ENCODE results near the gene CSRP1.
"Not testable (repeated sequence)": the region's sequence is repeated elsewhere in the genome, so short reads cannot be mapped to it uniquely, and the experiment has no call there.

The CSRP1 gene

DNA sequence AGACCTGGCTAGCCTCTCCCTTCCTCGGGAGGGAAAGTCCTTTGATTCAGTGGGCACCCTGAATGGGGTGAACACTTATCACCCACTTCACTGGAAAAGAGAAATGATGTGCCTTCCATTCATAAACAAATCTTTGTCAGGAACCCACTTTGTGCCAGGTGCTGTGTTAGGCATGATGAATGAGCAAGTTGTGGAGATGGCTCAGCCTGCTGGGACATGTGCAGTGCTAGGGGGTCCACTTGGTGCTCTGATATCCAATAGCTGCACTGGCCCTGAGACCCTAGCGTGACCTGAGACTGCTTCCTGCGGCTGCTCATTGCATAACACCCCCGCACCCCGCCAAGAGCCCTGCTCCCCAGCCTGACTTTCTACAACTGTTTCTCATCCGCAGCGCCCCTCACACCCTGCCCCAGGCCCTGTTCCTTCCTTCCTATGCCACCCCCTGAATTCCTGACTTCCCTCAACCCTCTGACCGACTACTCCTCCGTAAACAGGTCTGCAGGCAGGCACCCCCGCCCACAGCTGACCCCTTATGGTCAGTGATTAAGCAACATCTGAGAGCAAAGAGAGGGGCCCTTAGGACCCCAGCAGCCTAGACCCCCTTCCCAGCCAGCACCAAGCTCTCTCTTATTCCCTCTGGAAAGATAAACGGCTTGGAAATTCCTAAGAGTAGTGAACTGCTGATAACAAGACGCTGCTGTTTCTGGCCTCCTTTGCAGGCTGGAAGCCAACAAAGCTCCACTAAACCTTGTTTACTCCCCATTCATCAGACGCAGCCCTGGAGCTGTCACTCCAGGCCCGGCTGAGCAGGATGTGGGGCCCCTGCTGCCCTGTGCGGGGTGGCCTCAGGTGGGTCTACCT is 12.9 kb downstream of the CSRP1 start:
- no peak for DNase-seq

DNA sequence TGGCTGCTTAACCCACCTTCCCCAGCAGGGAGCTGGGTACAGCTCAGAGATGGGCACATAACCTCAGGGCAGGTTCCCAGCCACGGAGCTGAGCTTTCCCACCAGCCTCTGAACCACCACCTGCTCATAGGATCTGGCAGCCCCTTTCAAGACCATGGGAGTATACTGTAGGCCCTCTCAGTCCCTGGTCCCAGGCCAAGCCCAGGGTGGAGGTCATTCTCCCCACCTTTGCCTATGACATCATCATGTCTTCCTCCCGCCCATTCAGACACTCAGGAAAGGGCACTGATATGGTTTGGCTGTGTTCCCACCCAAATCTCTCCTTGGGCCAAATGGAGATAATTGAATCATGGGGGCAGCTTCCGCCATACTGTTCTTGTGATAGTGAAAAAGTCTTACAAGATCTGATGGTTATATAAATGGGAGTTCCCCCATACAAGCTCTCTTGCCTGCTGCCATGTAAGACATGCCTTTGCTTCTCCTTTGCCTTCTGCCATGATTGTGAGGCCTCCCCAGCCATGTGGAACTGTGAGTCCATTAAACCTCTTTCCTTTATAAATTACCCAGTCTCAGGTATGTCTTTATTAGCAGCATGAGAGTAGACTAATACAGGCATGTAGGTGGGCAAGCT is 13.8 kb downstream of the CSRP1 start:
- DNase-seq: not testable (repeated sequence)

DNA sequence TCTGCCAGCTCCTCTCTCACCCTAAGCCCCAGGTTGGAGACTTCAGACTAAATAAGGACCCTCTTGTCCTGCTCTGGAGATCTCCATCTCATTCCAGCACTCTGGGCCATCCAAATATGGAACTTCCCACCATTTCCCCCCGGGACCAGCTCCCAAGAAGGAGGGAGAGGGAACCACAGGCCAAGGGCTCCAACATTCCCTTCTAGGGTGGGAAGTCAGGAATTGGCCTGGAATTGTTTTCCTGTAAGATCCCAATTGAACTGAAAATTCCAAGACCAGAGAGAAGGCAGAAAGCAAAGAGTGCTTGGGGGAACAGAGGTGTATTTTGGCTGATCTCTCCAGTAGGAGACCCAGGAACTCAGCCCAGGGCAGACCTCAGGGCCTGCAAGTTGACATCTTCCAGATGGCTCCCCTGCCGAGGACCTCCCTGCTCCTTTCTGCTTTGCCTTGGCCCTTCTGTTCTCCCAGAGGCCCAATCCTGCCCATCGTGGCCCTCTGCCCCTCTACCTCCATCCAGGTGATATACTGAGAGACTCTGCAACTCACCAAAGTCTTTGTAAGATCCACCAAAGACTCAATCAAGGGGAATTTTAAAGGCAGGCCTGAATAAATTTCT is 14.9 kb downstream of the CSRP1 start:
- no peak for DNase-seq

DNA sequence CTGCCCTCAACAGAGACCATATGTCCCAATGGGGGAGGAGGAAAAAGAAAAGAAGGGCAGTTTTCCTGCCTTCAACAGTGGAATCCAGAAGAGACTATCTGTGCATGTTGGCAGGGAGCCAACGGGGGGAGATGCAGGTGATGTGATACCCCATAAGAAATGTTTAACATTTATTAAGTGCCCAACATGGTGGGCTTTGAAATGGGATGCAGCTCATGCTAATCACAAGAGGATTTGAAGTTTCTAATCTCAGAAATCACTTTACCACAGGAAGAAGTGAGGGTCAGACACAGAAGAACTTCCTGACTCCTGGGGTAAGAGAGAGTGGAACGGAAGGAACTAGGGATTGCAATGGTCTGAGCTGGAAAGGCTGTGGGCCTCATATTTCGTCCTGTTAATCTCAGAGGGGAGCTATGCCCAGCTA is 16.2 kb downstream of the CSRP1 start:
- DNase-seq: no peak

DNA sequence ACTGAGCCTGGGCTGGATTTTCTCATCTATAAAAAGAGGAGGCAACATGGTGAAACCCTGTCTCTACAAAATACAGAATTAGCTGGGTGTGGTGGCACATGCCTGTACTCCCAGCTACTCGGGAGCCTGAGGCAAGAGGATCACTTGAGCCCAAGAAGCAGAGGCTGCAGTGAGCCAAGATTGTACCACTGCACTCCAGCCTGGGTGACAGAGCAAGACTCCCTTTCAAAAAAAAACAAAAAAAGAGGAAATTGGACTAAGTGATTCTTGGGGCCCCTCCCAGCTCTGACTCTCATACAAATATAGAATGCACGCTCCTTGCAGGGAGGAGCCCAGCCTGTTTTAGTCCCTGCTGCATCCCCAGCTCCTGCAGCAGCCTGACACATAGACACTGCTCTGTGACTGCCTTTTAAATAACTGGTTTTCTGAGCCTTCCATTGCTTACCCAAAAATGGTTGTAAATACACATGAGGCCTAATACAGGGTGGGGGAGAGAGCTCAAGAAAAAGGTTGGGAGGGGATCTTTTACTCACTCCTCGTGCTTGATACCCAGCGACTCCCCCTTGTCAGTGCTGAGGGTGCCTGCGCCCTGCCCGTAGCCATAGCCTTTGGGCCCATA is 17.2 kb downstream of the CSRP1 start:
- no peak for DNase-seq

DNA sequence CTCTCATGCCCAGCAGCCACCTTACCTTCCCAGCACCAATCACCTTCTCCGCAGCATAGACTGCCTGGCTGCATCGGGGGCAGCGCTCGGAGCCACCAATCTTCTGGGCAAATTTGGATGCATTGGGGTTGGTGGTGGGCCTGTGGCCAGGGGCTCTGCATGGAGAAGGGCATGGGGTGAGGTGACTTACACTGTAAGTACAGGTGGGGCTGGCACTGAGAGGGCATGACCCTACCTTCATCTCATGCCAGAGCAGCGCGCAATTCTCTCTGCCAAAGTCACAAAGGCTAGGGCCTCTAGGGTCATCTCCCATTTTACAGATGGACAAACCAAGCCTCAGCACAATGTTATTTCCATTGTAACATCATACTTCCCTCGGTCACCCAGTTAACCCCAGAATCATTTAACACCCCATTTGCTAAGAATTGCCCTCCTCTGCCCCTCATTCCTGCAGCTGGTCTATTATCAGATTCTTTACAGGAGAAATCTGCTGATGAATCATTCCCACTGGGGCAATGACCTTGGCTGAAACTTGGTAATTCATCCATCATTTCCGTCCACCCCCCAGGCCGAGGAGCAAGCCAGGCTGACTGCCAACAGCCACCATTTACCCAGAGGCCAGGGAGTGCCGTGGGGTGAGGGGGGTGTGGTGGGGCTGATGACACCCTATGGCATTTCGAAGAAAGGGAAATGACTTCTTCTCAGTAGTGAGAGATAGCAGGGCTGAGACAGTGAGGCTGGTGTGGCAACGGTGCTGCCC is 17.9 kb downstream of the CSRP1 start:
- DNase-seq: no peak

DNA sequence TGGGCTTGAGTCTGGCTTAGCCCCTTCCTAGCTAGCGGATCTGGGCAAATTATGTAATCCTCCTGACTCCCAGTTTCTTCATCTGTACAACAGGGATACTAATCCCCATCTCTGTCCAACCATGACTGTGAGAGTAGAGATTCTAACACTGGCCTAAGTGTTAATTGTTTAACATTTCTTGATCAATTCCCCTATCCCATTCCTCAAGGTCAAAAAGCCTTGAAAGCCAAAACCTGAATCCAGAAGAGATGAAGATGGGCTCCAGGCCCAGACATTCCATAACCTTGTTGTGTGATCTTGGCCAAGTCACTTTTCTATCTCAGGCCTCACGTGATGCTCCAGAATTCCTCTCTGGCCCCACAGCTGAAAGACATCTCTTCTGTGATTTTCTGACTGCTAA is 19.2 kb downstream of the CSRP1 start:
- no peak for DNase-seq

DNA sequence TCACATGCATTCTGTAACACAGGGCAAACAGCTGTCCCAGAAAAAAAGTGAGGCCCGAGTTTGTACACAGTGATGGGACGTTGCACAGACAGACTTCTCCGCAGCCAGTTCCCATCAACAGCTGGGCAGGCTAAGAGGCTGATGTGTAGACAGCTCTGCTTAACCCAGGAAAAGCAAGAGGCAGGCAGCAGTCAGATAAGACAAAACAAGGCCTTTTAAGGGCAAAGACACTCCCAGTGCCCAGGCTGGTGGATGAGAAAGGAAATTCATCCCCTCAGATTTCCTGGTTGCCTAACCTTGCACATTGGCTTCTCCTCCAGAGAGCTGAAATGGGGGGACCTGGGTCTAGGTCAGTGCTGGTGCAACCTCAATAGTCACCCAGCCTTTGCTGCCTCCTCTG is 20.7 kb downstream of the CSRP1 start:
- DNase-seq: no peak

DNA sequence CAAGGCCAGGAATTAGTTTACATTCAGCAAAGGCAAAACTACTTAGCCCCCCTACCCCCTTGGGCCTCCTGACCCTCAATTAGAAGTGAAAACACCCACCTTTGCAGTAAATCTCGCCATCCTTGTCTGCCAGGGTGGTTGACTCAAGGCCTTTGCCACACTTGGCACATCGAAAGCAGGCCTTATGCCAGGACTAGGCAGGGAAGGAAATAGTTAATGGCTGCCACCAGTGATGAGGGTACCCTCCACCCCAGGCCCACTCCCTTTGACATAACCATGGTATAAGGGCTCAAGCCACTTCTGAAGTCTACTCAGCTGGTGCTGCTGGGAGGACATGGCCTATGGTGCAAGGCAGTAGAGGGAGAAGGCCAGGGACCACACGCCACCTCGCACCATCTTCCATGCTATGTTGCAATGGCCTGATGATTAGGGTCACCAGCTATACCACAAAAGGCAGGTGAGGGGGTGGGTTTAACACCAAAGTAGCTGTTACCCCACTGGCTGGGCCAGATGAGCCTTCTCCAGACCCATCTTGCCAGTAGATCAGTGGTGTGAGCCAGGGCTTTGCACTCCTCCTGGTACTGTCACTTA is 21.6 kb downstream of the CSRP1 start:
- DNase-seq: no peak

DNA sequence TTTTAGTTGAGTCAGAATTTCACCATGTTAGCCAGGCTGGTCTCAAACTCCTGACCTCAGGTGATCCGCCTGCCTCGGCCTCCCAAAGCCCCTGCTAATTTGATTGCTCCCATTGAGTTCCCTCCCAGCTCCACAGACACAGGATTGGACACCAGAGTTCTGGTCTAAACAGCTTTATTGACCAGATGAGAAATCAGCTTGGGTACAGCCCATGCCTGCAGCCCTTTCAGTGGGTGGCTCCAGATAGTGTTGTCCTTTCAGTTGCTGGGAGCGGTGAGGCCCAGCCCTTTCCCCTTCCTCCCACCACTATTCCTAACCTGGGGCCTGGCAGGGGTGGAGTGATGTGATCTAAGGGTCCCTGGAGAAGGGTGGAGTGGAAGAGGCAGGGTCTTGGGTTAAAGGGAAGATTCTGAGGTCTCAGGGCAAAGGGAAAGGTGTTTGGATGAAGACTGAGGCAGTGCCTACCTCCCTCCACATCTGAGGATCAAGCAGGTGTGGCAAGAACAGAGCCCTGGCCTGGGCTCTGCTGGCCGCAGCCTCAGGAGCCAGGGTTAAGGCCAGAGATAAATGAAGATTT is 23.5 kb downstream of the CSRP1 start:
- DNase-seq: no peak

DNA sequence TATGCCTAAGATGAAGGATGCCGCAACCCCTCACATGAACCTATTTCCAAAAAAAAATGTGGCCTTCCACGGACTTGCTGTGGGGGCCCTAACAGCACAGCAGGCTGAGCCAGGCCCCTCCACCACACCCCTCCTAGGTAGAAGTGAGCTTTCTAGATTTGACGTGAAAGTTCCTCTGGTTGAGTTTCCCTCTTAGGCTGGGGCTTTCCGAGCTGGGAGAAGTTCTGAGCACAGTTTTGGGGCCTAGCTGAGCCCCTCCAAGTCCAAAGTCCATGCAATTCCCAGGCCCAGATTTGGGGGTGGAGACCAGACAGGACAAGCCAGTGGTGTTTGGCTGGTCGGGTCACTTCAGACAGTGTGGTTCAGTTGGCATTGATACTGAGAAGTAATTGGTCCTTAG is 24.2 kb downstream of the CSRP1 start:
- no peak for DNase-seq

DNA sequence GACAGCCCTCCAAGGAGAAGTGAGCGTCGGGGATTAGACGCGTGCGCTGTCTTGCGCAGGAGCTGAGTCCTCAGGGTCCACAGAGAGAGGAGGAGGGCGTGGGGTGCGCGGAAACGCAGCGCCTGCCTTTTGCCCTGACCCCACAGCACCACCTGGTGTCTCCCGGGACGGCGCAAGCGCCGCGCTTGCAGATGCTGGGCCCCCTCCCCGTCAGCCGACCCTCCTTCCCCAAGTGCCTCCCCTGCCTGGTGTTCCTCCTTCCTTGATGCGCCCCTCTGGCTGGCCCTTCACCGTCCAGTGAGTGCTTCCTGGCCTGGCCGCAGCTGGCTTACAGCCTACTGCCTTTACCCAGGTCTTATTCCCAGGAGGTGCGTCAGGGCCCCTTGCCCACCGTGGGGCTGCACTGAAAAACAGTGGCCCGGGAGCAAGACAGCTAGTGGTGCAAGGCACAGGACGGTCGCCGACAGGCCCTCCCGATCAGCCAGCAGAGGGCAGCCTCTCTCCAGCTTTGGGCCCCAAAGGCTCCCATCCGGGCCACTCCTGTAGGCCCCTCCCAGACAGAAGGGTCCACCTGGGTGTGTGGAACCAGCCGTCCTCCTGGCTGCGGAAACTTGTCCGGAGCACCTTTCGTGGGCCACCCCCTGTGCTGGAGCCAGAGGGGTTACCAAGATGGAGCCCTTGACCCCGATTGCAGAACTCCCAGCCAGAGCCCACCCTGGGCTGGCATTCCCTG is 25.0 kb downstream of the CSRP1 start:
- DNase-seq: no peak

DNA sequence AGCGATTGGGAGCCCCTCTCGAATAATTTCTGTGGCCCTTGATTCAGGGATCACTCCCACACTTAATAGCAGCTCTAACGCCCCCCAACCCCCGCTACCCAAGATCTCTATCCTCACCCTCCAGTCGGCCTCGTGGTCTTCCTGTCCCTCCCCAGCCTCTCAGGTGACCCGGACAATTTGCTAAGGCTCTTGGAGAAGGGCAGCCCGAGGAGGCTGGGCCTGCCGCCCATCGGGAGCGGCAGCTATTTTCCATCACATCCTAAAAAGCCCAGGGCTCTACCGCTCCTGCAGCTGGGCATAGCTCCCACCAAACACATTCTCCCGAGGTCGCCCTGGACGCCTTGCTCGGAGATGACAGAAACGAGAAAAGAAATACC is 25.9 kb downstream of the CSRP1 start:
- DNase-seq: no peak

DNA sequence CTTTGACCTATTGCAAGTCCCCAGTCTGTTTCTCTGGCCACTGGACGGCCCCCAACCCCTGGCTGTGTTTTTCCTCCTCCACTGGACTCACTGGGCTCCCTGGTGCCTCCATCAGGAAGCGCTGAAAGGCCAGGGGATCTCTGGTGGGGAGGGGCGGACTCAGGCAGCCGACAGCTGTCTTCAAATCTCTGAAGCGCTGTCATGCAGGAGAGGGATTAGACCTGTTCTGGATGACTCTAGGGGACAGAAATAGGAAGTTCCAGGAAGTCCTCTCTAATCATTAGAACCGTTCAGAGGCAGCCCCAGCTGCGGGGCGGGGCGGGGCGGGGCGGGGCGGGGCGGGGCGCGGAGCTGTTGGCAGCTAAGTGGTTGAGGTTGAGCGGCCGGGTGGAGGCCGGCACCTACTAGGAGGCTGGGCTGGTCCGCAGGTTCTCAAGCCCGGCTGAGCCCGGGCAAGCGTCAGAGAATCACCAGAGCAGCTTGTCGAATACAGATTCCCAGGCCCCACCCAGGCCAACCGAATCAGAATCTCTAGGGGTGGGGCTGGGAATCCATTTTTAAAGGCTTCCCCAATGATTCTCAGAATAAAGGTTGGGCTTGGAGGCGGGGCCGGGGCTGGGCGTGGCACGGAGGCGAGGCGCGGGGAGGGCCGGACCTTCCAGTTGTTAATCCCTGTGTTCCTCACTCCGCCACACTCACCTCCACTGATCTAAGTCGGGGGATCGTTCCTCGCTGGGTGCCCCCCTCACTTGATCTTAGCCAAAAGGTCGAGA is 26.5 kb downstream of the CSRP1 start:
- DNase-seq: no peak

DNA sequence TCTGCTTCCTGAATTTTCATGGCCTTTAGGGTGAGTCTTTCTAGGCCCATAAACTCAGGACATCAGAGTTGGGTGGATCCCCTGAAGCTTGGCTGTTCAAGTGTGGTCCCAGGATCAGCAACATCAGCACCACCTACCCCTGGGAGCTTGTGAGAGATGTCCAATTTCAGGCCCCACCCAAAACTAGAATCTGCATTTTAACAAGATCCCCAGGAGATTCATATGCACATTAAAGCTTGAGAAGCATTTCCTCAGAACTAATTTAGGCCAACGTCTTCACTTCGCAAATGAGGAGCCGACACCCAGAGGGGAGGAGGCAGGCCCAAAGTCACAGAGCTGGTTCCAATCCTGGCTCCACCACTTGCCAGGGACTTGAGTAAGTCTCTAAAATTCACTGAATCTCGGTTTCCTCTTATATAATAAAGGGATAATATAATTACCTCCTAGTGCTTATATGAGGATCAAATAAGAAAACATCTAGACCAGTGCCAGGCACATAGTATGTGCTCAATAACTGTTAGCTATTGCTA is 27.7 kb downstream of the CSRP1 start:
- no peak for DNase-seq

DNA sequence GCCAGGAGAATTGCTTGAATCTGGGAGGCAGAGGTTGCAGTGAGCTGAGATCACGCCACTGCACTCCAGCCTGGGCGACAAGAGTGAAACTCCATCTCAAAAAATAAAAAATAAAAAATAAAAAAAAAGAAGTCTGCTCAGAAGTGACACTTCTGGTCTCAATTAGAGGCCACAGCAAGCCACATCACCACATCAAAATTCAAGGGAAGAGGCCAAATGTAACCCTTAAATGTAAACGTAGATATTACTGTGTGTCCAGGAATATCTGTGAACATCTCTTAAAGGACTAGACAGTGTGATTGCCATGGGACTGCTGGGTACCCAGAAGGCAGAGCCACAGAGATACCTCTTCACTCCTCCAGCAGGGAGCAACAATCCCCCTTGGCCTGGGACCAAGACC is 28.3 kb downstream of the CSRP1 start:
- not testable (repeated sequence) for DNase-seq

DNA sequence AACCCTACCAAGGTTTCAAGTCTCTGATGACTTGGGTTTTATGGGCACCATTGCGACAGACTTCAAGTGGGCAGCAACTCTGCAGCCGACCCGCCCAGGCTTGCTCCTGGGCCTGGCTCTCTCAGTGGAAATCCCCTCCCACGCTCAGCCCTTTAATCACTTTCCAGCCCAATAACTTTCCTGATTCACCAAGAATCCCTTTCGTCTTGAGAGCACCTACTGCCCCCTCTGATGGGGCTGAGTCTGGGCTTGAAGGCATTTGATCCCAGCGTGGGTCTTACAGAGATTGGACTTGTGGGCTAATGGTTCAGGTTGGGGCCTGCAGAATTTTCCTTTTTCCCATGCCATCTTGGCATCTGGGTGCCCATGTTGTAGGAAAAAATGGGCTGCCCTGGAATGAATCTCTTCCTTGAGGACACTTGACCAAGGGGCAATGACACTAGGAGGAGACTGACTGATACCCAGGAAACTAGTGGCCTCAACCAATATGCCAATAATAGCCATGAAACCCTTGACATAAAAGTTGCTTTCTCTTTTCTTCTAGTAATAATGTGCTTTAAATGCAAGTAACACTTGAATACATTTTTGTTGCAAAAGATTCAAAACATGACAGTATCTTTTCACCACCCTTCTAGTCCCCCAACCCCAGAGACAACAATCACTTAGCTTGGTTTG is 30.1 kb downstream of the CSRP1 start:
- DNase-seq: no peak

DNA sequence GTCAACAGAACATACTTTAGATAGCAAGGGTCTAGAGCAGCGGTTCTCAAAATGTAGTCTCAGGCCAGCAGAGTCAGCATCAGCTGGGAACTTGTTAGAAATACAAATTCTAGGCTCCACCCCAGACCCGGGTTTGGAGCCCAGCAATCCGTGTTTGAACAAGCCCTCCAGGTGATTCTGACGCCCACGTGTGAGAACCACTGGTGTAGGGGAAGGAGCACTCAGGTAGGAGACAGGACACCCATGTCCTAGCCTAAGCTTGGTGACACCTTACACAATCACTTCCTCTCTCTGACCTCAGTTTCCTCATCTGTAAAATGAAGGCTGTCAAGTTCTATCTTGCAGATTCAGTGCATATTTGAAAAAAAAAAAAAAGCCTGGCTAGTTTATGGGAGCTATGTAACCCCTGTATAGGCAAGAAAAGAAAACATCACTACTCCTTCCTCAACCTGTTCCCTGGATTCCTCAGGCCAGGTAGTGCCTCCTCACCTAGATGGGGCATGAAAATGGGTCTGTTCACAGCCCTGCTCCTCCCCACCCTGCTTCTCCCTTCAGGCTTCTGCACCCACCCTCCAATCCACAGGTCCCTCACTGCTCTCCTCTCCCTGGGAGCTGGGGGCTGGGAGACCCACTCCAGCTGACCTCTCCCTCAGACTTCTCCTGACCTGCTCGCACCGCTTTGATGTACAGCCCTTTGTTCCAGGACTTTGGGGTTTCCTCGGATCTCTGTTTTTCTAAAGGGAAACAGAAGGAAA is 30.8 kb downstream of the CSRP1 start:
- no peak for DNase-seq

DNA sequence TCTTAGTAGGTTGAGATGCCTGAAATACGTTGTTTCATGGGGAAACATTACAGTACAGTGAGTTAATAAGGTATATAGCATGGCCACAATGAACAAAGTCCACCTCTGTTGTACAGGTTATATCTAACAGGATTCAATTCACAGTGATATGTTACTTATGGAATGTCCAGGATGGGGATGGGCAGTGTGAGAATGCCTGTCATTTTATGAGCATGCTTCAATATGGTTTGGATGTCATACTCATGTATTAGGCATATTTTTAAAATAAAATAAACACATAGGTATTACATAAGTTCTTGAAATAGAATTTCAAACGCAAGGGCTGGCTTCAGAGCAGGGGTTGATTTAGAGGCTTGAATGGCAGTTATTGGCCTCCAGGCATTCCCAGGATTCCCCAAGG is 31.8 kb downstream of the CSRP1 start:
- no peak for DNase-seq
